Vagina (tissue), 2 donors: Measurements from ENCODE around the gene COPS2. TPM values are rescaled to one million over a fixed set of nuclear protein-coding genes. Genes with fewer than 3 reads are reported as not detected.

ENCODE experiments used
- DNase-seq, 2 donors: peaks; one replicate each; pipeline ENCODE4 v3.0.0-alpha.2; 2017; ENCODE audit errors: extremely low spot score in 2 of 2
- H3K27ac ChIP-seq: fragments of 200-600 bp; sonication (generic); one replicate; pipeline ENCODE4 v1.5.1; 2019
- H3K27me3 ChIP-seq: fragments of 200-600 bp; sonication (generic); one replicate; pipeline ENCODE4 v1.5.1; 2019
- H3K36me3 ChIP-seq, 2 donors: fragments of 200-600 bp; sonication (generic); one replicate each; pipeline ENCODE4 v1.5.1; 2017 to 2019
- H3K4me1 ChIP-seq: fragments of 200-600 bp; sonication (generic); one replicate; pipeline ENCODE4 v1.5.1; 2019
- H3K4me3 ChIP-seq, 2 donors: fragments of 200-600 bp; sonication (generic); 1 replicate in 1 of 2; 2 replicates in 1 of 2; pipeline ENCODE4 v1.5.1; 2016 to 2019
- H3K9me3 ChIP-seq: fragments of 200-600 bp; sonication (generic); one replicate; pipeline ENCODE4 v1.5.1; 2019
- POLR2A ChIP-seq, 2 donors: fragments of 450-650 bp; IDR thresholded peaks; one replicate each; pipeline ENCODE4 v1.6.1; 2017; ENCODE audit warnings: antibody characterized with exemption in 2 of 2, mild to moderate bottlenecking in 2 of 2, moderate library complexity in 2 of 2
- POLR2AphosphoS5 ChIP-seq, 2 donors: sonication (generic); formaldehyde crosslinking; IDR thresholded peaks; one replicate each; pipeline ENCODE4 v1.9.0; 2017; ENCODE audit warnings: antibody characterized with exemption in 2 of 2, mild to moderate bottlenecking in 2 of 2, low read depth in 1 of 2; ENCODE audit not compliant: insufficient read depth in 1 of 2
- intact Hi-C: fragments of 100-400 bp; cut with DNase I; formaldehyde crosslinking; loops from one replicate; pipeline ENCODE4 v1.15.1; 2023
- total RNA-seq: library from RNA; depleted of rRNA; stranded (reverse); fragments of >200 nt; gene quantifications from one replicate; pipeline ENCODE4 v1.2.3, GENCODE V29; 2016
- TF ChIP-seq, protein P1 (sequence below), 3 experiments: fragments of 450-650 bp in 2 of 3; fragments of 200-600 bp in 1 of 3; sonication (generic) in 1 of 3; IDR thresholded peaks; one replicate each; pipeline ENCODE4 v1.5.1; 2017 to 2019; ENCODE audit warnings: antibody characterized with exemption in 3 of 3, mild to moderate bottlenecking in 2 of 3, moderate library complexity in 2 of 3

COPS2 gene
- total RNA-seq: 45.2 TPM

GRCh38 chr15:49155110-49155833 is at the start of gene COPS2:
Gene COPS2, minus strand, starts transcription at chr15:49155599. Its CDS starts 21 bp downstream, at chr15:49155578.
- H3K36me3 ChIP-seq: no peaks in the 10 kb centered on the region

GRCh38 chr15:49200347-49200746 is 44.9 kb upstream of the COPS2 start:
- Histone ChIP-seq H3K36me3 (peaks cover 0 to 19% of the 10 kb centered on the region in 2 donors), H3K4me3 (no peak overlapping the region), H3K27me3 (no peaks in the 10 kb centered on the region), H3K4me1 (peaks cover 19% of the 10 kb centered on the region), H3K9me3 (no peaks in the 10 kb centered on the region), H3K27ac (no peak overlapping the region)
- no peak for DNase-seq
- intact Hi-C loops: no loop called here
- TF ChIP-seq, protein P1, sequence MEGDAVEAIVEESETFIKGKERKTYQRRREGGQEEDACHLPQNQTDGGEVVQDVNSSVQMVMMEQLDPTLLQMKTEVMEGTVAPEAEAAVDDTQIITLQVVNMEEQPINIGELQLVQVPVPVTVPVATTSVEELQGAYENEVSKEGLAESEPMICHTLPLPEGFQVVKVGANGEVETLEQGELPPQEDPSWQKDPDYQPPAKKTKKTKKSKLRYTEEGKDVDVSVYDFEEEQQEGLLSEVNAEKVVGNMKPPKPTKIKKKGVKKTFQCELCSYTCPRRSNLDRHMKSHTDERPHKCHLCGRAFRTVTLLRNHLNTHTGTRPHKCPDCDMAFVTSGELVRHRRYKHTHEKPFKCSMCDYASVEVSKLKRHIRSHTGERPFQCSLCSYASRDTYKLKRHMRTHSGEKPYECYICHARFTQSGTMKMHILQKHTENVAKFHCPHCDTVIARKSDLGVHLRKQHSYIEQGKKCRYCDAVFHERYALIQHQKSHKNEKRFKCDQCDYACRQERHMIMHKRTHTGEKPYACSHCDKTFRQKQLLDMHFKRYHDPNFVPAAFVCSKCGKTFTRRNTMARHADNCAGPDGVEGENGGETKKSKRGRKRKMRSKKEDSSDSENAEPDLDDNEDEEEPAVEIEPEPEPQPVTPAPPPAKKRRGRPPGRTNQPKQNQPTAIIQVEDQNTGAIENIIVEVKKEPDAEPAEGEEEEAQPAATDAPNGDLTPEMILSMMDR (IDR thresholded peaks at IDR 0.05): no peak
- TF ChIP-seq POLR2A (IDR thresholded peaks at IDR 0.05) (no peak), POLR2AphosphoS5 (IDR thresholded peaks at IDR 0.05; ENCODE audit: insufficient read depth in 1 of 2, low read depth in 1 of 2) (no peak)

More at GRCh38 chr15:49155110-49155833, at the start of gene COPS2:
- peak within 1 kb of the TSS; percentile 84 to 98 for H3K4me3 ChIP-seq
- peak in 1 of 2 donors; percentile 39 for TF ChIP-seq POLR2A (IDR thresholded peaks at IDR 0.05)
- TF ChIP-seq, protein P1 (IDR thresholded peaks at IDR 0.05): peak in 1 of 3 experiments; percentile 8
- peak; percentile 84 to 99 for TF ChIP-seq POLR2AphosphoS5 (IDR thresholded peaks at IDR 0.05; ENCODE audit: insufficient read depth in 1 of 2, low read depth in 1 of 2)
- intact Hi-C loops: no loop called here
- peaks cover 37% of the 10 kb centered on the region for H3K4me1 ChIP-seq
- no peaks in the 10 kb centered on the region for H3K27me3 ChIP-seq
- H3K9me3 ChIP-seq: no peaks in the 10 kb centered on the region
- H3K27ac ChIP-seq: peak within 1 kb of the TSS; percentile 92
- DNase-seq: peak; percentile 96 to 97

GRCh38 chr15:49199666-49200065 is 44.3 kb upstream of the COPS2 start:
- Histone ChIP-seq H3K9me3 (no peaks in the 10 kb centered on the region), H3K4me3 (no peak overlapping the region), H3K27ac (no peak overlapping the region), H3K27me3 (no peaks in the 10 kb centered on the region), H3K4me1 (peaks cover 19% of the 10 kb centered on the region), H3K36me3 (peaks cover 0 to 16% of the 10 kb centered on the region in 2 donors)
- TF ChIP-seq, protein P1 (IDR thresholded peaks at IDR 0.05): no peak
- TF ChIP-seq POLR2AphosphoS5 (IDR thresholded peaks at IDR 0.05; ENCODE audit: insufficient read depth in 1 of 2, low read depth in 1 of 2) (no peak), POLR2A (IDR thresholded peaks at IDR 0.05) (no peak)
- no peak for DNase-seq
- intact Hi-C loops: no loop called here

DNA sequence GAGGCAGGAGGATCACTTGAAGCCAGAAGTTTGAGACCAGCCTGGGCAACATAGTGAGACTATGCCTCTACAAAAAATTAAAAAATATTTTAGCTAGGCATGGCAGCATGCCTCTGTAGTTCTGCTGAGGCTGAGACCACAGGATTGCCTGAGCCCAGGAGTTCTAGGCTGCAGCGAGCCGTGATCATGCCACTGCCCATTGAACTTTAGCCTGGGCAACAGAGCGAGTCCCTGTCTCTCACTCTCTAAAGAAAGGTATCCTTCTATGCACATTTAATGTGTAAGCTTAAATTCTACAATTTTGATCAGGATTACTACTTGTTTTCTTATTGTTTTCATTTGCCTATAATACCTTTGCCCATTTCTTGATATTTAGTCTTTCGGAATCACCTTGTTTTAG is 41.5 kb upstream of the COPS2 start:
- intact Hi-C loops: no loop called here
- Histone ChIP-seq H3K27ac (no peak overlapping the region), H3K9me3 (no peaks in the 10 kb centered on the region), H3K27me3 (no peaks in the 10 kb centered on the region), H3K4me1 (peaks cover 19% of the 10 kb centered on the region), H3K4me3 (no peak overlapping the region), H3K36me3 (peaks cover 0 to 2% of the 10 kb centered on the region in 2 donors)
- TF ChIP-seq, protein P1 (IDR thresholded peaks at IDR 0.05): no peak
- TF ChIP-seq POLR2AphosphoS5 (IDR thresholded peaks at IDR 0.05; ENCODE audit: insufficient read depth in 1 of 2, low read depth in 1 of 2) (no peak), POLR2A (IDR thresholded peaks at IDR 0.05) (no peak)
- no peak for DNase-seq

- Histone ChIP-seq H3K36me3 (no peaks in the 10 kb centered on the region), H3K4me1 (peaks cover 9% of the 10 kb centered on the region), H3K4me3 (no peak overlapping the region), H3K27me3 (no peaks in the 10 kb centered on the region), H3K27ac (no peak overlapping the region), H3K9me3 (no peaks in the 10 kb centered on the region)
- no peak for DNase-seq
- intact Hi-C loops: no loop called here
- TF ChIP-seq, protein P1 (IDR thresholded peaks at IDR 0.05): no peak
- TF ChIP-seq POLR2AphosphoS5 (IDR thresholded peaks at IDR 0.05; ENCODE audit: insufficient read depth in 1 of 2, low read depth in 1 of 2): no peak
- TF ChIP-seq POLR2A (IDR thresholded peaks at IDR 0.05): no peak
These were observed 36.5 kb upstream of the COPS2 start for GRCh38 chr15:49191892-49192291.
